GM12865 (cell line): Measurements from ENCODE around the gene TRPV5.

Experiments
- DNase-seq: peaks from one replicate; pipeline ENCODE4 v3.0.0; 2010; ENCODE audit warnings: low read depth
- H3K4me3 ChIP-seq: 2 replicates; pipeline ENCODE4 v1.5.1; 2011; ENCODE audit warnings: mild to moderate bottlenecking, low read depth, low read length, control low read depth
- CTCF ChIP-seq: IDR thresholded peaks from 2 replicates; pipeline ENCODE4 v1.5.1; 2011; ENCODE audit warnings: low read length, control low read depth, low read depth, inconsistent platforms; ENCODE audit not compliant: insufficient read depth; ENCODE audit errors: missing control alignments

Gene TRPV5

DNA sequence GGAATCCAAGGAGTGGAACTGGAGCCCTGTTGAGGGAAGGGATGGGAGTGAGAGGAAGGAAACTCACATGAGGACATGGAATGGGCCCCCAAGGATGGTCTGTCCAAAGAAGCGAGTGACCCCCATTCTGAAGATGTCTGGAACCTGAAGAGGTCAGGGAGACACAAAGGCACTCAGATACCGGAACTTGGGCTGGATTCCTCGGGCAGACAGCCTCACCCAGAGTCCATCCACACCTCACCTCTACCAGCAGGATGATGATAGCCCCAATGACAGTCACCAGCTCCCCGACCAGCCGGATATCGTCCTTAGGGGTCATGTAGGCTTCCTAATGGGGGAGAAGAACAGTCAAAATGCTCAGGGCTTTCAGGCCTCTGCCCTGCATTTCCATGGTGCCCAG, 58.7 kb downstream of the TRPV5 start:
- H3K4me3 ChIP-seq, result no peak overlapping the region
- TF ChIP-seq CTCF, result no peak
- no peak for DNase-seq

DNA sequence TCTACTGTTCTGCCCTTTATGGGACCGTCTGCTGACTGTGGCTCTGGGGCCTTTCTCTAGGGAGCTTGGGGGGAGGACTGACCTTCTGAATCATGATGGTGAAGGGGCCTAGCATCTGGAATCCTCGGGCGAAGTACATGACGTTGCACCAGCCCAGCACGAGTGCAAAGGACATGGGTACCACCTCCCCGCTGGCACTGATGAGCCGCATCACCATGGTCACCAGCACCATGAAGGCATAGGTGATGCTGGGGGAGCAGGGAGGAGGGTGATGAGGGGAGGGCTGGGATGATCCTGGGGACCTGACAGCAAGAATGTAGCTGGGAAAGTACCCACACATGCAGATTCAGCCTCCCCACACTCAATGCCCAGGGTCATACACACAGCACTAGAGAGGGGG, 59.1 kb downstream of the TRPV5 start:
- no peak overlapping the region for H3K4me3 ChIP-seq
- TF ChIP-seq CTCF, result no peak
- DNase-seq, result no peak

GRCh38 chr7:142873871-142874270, 59.7 kb downstream of the TRPV5 start:
- no peak for TF ChIP-seq CTCF
- no peak for DNase-seq
- no peak overlapping the region for H3K4me3 ChIP-seq

DNA sequence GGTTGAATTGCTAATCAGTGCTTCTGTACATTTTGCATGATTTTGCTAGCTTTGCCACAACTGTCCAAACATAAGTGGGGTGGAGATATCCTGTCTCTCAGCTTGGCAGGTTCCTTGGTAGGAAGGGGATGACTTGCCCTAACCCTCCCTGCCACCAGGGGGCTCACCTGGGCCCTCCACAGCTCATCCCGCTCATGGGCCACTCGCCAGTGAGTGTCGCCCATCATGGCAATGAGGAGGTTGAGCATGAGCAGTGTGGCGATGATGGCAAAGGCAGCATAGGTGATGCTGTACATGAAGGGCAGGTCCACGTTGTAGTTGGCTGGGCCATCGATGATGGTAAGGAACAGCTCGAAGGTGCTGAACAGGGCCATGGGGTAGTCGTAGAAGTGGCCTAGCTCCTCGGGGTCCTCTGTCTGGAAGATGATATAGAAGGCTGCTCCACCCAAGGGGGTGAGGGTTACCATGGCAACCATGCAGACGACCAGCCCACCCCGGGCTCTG, 60.2 kb downstream of the TRPV5 start:
- peak; percentile 84 for TF ChIP-seq CTCF
- DNase-seq, result peak; percentile 49
- H3K4me3 ChIP-seq, result no peak overlapping the region

- no peak for DNase-seq
- no peak overlapping the region for H3K4me3 ChIP-seq
- no peak for TF ChIP-seq CTCF
These were observed 61.4 kb downstream of the TRPV5 start for GRCh38 chr7:142872106-142872675.

DNA sequence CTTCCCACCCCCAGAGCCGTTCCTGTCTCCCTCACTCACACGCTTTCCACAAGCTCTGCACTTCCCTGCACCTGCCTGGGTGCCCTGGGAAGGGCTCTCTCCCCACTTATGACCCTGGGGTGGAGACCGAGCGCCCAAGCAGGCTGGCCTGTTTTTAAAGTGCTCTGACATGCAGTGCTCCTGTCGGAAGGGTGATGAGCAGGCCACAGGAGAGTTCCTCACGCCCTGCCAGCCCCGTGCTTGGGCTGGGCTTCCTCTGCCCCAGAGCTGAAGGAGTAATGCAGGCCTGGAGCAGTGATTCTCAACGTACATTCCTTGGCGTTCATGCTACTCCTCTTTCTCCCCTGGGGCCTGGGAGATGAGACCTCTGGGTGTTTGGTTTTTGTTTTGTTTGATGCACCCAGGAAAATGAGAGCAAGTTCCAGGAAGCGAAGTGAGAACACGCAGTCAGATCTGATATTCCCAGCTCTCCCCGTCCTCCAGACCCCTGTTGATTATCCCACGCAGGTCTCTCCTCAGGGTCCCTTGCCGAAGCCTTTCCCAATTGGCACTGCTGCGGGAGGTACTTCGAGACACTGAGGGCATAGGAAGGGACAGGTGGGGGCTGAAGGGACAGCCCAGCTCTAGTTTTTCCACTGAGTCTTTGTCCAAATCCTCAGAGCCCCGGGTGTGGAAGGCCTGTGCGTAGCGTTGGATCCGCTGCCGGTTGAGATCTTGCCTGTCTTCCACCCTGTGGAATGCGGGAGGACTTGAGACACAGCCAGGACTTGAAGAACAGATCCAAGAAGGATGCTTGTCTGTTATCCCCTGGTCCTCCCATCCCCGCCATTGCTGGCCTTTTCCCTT, 62.1 kb downstream of the TRPV5 start:
- no peak for DNase-seq
- no peak for TF ChIP-seq CTCF
- H3K4me3 ChIP-seq, result no peak overlapping the region
